H1 (cell line): Measurements from ENCODE around the gene ADAMTS15. TPM values are rescaled to one million over a fixed set of nuclear protein-coding genes. Genes with fewer than 3 reads are reported as not detected.

Experiments
- BACH1 ChIP-seq: IDR thresholded peaks from 2 replicates; pipeline ENCODE4 v1.6.1; 2012; ENCODE audit warnings: low read length, improper control_type of control experiment
- EP300 ChIP-seq, 2 experiments: IDR thresholded peaks; 1 replicate in 1 of 2; 2 replicates in 1 of 2; pipeline ENCODE4 v1.6.1; 2011 to 2012; ENCODE audit warnings: low read depth in 2 of 2, low read length in 2 of 2, mild to moderate bottlenecking in 2 of 2, borderline replicate concordance in 1 of 2, inconsistent platforms in 1 of 2, moderate library complexity in 1 of 2
- HDAC2 ChIP-seq, 2 experiments: fragments of 300-600 bp in 1 of 2; sonication (generic) in 1 of 2; IDR thresholded peaks; 2 replicates each; pipeline ENCODE4 v1.6.1; 2011 to 2012; ENCODE audit warnings: low read depth in 2 of 2, low read length in 2 of 2, mild to moderate bottlenecking in 2 of 2, moderate library complexity in 2 of 2, borderline replicate concordance in 1 of 2, inconsistent platforms in 1 of 2
- KDM5A ChIP-seq: fragments of 200-600 bp; IDR thresholded peaks from 2 replicates; pipeline ENCODE4 v1.7.1; 2012; ENCODE audit warnings: mild to moderate bottlenecking, low read length, inconsistent platforms, mixed read lengths
- POLR2A ChIP-seq, 2 experiments: IDR thresholded peaks; 1 replicate in 1 of 2; 2 replicates in 1 of 2; pipeline ENCODE4 v1.6.1; 2011; ENCODE audit warnings: low read depth in 2 of 2, low read length in 2 of 2, mild to moderate bottlenecking in 2 of 2; ENCODE audit errors: control extremely low read depth in 1 of 2
- SIN3A ChIP-seq, 2 experiments: IDR thresholded peaks in 1 of 2; conservative IDR thresholded peaks in 1 of 2; 2 replicates each; pipeline ENCODE4 v1.6.1; 2011 to 2012; ENCODE audit warnings: low read length in 2 of 2, improper control_type of control experiment in 1 of 2, low read depth in 1 of 2, mild to moderate bottlenecking in 1 of 2
- TCF12 ChIP-seq: IDR thresholded peaks from 2 replicates; pipeline ENCODE4 v1.6.1; 2011; ENCODE audit warnings: low read depth, mild to moderate bottlenecking, low read length
- polyA plus RNA-seq, 7 experiments: library from polyadenylated mRNA; depleted of rRNA in 3 of 7; stranded (reverse) in 5 of 7; unstranded in 2 of 7; fragments of >200 nt in 5 of 7; fragments of 200-250 nt in 2 of 7; gene quantifications; 1 replicate in 5 of 7; 2 replicates in 1 of 7; 4 replicates in 1 of 7; pipeline versions ENCODE4 v1.2.1 to v1.2.3, GENCODE V29; 2011 to 2013; ENCODE audit warnings: missing spikeins in 2 of 7, mixed read lengths in 2 of 7
- total RNA-seq: library from RNA; stranded (reverse); fragmentation: NEBNext Ultra II Directional; extraction: Animal tissue kit (Norgen Biotek cat#: 25700); gene quantifications from 2 replicates; pipeline ENCODE4 v1.2.1, GENCODE V29; 2021
- TF ChIP-seq, protein P1 (sequence below), 3 experiments: IDR thresholded peaks; 1 replicate in 2 of 3; 2 replicates in 1 of 3; pipeline versions ENCODE4 v1.5.1 to v1.6.1; 2011; ENCODE audit warnings: low read length in 3 of 3, mild to moderate bottlenecking in 3 of 3, inconsistent platforms in 2 of 3, low read depth in 1 of 3, moderate library complexity in 1 of 3; ENCODE audit not compliant: insufficient read depth in 1 of 3; ENCODE audit errors: control extremely low read depth in 1 of 3

ADAMTS15 gene
- total and polyA plus RNA-seq, 2 of the 8 experiments (the other 6 are each of a cell fraction or from before 2014, with no cell fraction given), result 1.7 to 4.7 TPM

GRCh38 chr11:130448416-130449309 lies at the start of gene ADAMTS15 (continued):
- TF ChIP-seq HDAC2 (IDR thresholded peaks at IDR 0.05; ENCODE audit: borderline replicate concordance in 1 of 2, low read depth in 2 of 2, low read length in 2 of 2), result 0 out of 4 replicates have a peak, but pooled peaks of 1 of the 2 experiments have one; percentile 25
- no peak for TF ChIP-seq BACH1
- peak; percentile 32 to 77; a peak in 2 of 4 replicates for TF ChIP-seq SIN3A (conservative IDR thresholded peaks at IDR 0.05 in 1 of 2, IDR thresholded peaks at IDR 0.05 in 1 of 2; ENCODE audit: low read depth in 1 of 2, low read length in 2 of 2)
- TF ChIP-seq TCF12, result no peak
- TF ChIP-seq, protein P1, sequence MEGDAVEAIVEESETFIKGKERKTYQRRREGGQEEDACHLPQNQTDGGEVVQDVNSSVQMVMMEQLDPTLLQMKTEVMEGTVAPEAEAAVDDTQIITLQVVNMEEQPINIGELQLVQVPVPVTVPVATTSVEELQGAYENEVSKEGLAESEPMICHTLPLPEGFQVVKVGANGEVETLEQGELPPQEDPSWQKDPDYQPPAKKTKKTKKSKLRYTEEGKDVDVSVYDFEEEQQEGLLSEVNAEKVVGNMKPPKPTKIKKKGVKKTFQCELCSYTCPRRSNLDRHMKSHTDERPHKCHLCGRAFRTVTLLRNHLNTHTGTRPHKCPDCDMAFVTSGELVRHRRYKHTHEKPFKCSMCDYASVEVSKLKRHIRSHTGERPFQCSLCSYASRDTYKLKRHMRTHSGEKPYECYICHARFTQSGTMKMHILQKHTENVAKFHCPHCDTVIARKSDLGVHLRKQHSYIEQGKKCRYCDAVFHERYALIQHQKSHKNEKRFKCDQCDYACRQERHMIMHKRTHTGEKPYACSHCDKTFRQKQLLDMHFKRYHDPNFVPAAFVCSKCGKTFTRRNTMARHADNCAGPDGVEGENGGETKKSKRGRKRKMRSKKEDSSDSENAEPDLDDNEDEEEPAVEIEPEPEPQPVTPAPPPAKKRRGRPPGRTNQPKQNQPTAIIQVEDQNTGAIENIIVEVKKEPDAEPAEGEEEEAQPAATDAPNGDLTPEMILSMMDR (IDR thresholded peaks at IDR 0.05; ENCODE audit: control extremely low read depth in 1 of 3, insufficient read depth in 1 of 3, low read depth in 1 of 3, low read length in 3 of 3), result no peak; a peak in 1 of 4 replicates
- no peak for TF ChIP-seq KDM5A
- no peak for TF ChIP-seq EP300 (IDR thresholded peaks at IDR 0.05; ENCODE audit: borderline replicate concordance in 1 of 2, low read depth in 2 of 2, low read length in 2 of 2)
- TF ChIP-seq POLR2A (IDR thresholded peaks at IDR 0.05; ENCODE audit: control extremely low read depth in 1 of 2, low read depth in 2 of 2, low read length in 2 of 2), result peak in 1 of 2 experiments; percentile 34; a peak in 1 of 3 replicates
